ENCODE data around the gene MRPL4. TPM values are rescaled to one million over a fixed set of nuclear protein-coding genes. Genes with fewer than 3 reads are reported as not detected.

MRPL4 gene
- total and polyA plus RNA-seq, 10 of the 15 experiments (the other 5 are each of a cell fraction or from before 2014, with no cell fraction given), result 0.79 to 221 (median 112) TPM

- TF ChIP-seq BCLAF1 (IDR thresholded peaks at IDR 0.05), result no peak
- TF ChIP-seq CHD1 (IDR thresholded peaks at IDR 0.05; ENCODE audit: low read depth, low read length), result no peak
- TF ChIP-seq FOXK2 (IDR thresholded peaks at IDR 0.05), result no peak
These were observed 693 bp downstream of the MRPL4 start (continued) for GRCh38 chr19:10252707-10253106.

GRCh38 chr19:10254244-10254643 lies 2.2 kb downstream of the MRPL4 start:
- no peak overlapping the region for H3K4me2 ChIP-seq (ENCODE audit: control insufficient read depth, insufficient read depth)
- TF ChIP-seq MEF2A (IDR thresholded peaks at IDR 0.05; ENCODE audit: insufficient read depth, low read depth, low read length), result no peak
- TF ChIP-seq IRF3 (IDR thresholded peaks at IDR 0.05), result no peak
- no peak for TF ChIP-seq POLR2AphosphoS5 (IDR thresholded peaks at IDR 0.05; ENCODE audit: low read length)
- TF ChIP-seq TBL1XR1 (IDR thresholded peaks at IDR 0.05; ENCODE audit: low read depth, low read length), result no peak
- TF ChIP-seq HDAC2 (IDR thresholded peaks at IDR 0.05), result no peak
- TF ChIP-seq ZNF24 (IDR thresholded peaks at IDR 0.05), result no peak
- in situ Hi-C loops (cut with MboI) (no loop called here), intact Hi-C loops (cut with micrococcal nuclease; ENCODE audit: unreplicated experiment) (loop anchor here (5.0 kb wide), 1 partner anchor 132 kb away; no protein-coding TSS in a partner anchor)
- H4K20me1 ChIP-seq (ENCODE audit: control insufficient read depth, insufficient read depth), result no peaks in the 10 kb centered on the region
- FAIRE-seq (no peak), DNase-seq (ENCODE audit: low read depth, low spot score) (no peak), ATAC-seq (no peak)
- H3K4me1 ChIP-seq (ENCODE audit: control insufficient read depth, insufficient read depth, low read length), result peaks cover 12% of the 10 kb centered on the region
- H3K27me3 ChIP-seq (replicated peaks in 1 of 2; ENCODE audit: control insufficient read depth in 2 of 2, insufficient read depth in 2 of 2, low read length in 1 of 2), result no peaks in the 10 kb centered on the region
- no peak overlapping the region for H3K9ac ChIP-seq (ENCODE audit: control insufficient read depth, insufficient read depth, low read length)
- 100% methylated on average over 3 of the region's 3 CpGs for WGBS (ENCODE audit: insufficient coverage, insufficient replicate concordance, low lambda C conversion rate, missing lambda C conversion rate)
- H3K27ac ChIP-seq (ENCODE audit: control insufficient read depth, insufficient read depth), result no peak overlapping the region
- RAD21 ChIA-PET (ENCODE audit: unreplicated experiment), result interaction anchor here (0.9 kb wide), 1 partner anchor 134 kb away, joined by 3 read pairs; no protein-coding TSS in a partner anchor
- peaks cover 21 to 22% of the 10 kb centered on the region in 2 experiments; a peak in 3 of 4 replicates for H3K36me3 ChIP-seq (ENCODE audit: control insufficient read depth in 2 of 2, insufficient read depth in 2 of 2, low read length in 1 of 2)
- H3K4me3 ChIP-seq, result no peak overlapping the region
- SMC1A ChIA-PET (ENCODE audit: uncharacterized antibody, unreplicated experiment), result no interaction called here
- POLR2A ChIA-PET, result no interaction called here
- CTCF ChIA-PET, result interaction anchor here (0.6 to 1.7 kb wide), 2 partner anchors 92 to 136 kb away, joined by 3 to 5 read pairs; no protein-coding TSS in a partner anchor
- no TSS peak for BruUV-seq (replicated peaks)
- no peaks in the 10 kb centered on the region; the same call in 2 of the 3 replicates for H3K9me3 ChIP-seq (replicated peaks; ENCODE audit: control insufficient read depth, insufficient read depth, low read length)
- H3K79me2 ChIP-seq (ENCODE audit: control insufficient read depth, insufficient read depth, low read length), result peaks cover 22% of the 10 kb centered on the region
- H2AFZ ChIP-seq (ENCODE audit: control insufficient read depth, low read depth, low read length), result no peak overlapping the region

Measured in GM12878 (cell line).